Liver (tissue), 9 donors: ENCODE data around the gene NKAIN2. TPM values are rescaled to one million over a fixed set of nuclear protein-coding genes. Genes with fewer than 3 reads are reported as not detected.

Experiments
- DNase-seq: peaks from one replicate; pipeline ENCODE4 v3.0.0-alpha.2; 2017; ENCODE audit warnings: low spot score
- H3K27ac ChIP-seq, 2 donors: one replicate each; pipeline ENCODE4 v1.7.0; 2013; ENCODE audit warnings: inconsistent platforms in 2 of 2, low read length in 2 of 2, control low read depth in 1 of 2, low read depth in 1 of 2, mild to moderate bottlenecking in 1 of 2
- H3K27me3 ChIP-seq, 4 donors: one replicate each; pipeline versions ENCODE4 v1.6.1 to v1.7.0; 2013; ENCODE audit warnings: low read length in 3 of 4, inconsistent platforms in 1 of 4, mild to moderate bottlenecking in 1 of 4, moderate library complexity in 1 of 4; ENCODE audit not compliant: control insufficient read depth in 4 of 4, insufficient read depth in 4 of 4
- H3K36me3 ChIP-seq, 4 donors: one replicate each; pipeline versions ENCODE4 v1.6.1 to v1.7.0; 2013; ENCODE audit warnings: low read length in 3 of 4, mild to moderate bottlenecking in 3 of 4, low read depth in 1 of 4, moderate library complexity in 1 of 4; ENCODE audit not compliant: control insufficient read depth in 4 of 4, insufficient read depth in 3 of 4
- H3K4me1 ChIP-seq, 4 donors: one replicate each; pipeline versions ENCODE4 v1.6.1 to v1.7.0; 2013; ENCODE audit warnings: low read length in 3 of 4, mild to moderate bottlenecking in 3 of 4, moderate library complexity in 1 of 4; ENCODE audit not compliant: control insufficient read depth in 4 of 4, insufficient read depth in 4 of 4
- H3K4me3 ChIP-seq, 3 donors: one replicate each; pipeline versions ENCODE4 v1.6.1 to v1.7.0; 2013; ENCODE audit warnings: low read length in 3 of 3, control low read depth in 1 of 3, low read depth in 1 of 3, mild to moderate bottlenecking in 1 of 3
- H3K9ac ChIP-seq, 2 donors: one replicate each; pipeline ENCODE4 v1.7.0; 2013; ENCODE audit warnings: low read length in 2 of 2, mild to moderate bottlenecking in 2 of 2, moderate library complexity in 2 of 2, control low read depth in 1 of 2, low read depth in 1 of 2
- H3K9me3 ChIP-seq, 4 donors: one replicate each; pipeline versions ENCODE4 v1.6.1 to v1.7.0; 2013; ENCODE audit warnings: low read length in 3 of 4; ENCODE audit not compliant: control insufficient read depth in 4 of 4
- EGR1 ChIP-seq, 2 donors: IDR thresholded peaks; 2 replicates each; pipeline ENCODE4 v1.6.1; 2016 to 2018; ENCODE audit warnings: antibody characterized with exemption in 2 of 2, low read depth in 2 of 2
- FOXA1 ChIP-seq: IDR thresholded peaks from 2 replicates; pipeline ENCODE4 v1.6.1; 2016; ENCODE audit warnings: antibody characterized with exemption
- FOXA2 ChIP-seq: IDR thresholded peaks from 2 replicates; pipeline ENCODE4 v1.6.1; 2016; ENCODE audit warnings: antibody characterized with exemption
- GABPA ChIP-seq, 2 donors: IDR thresholded peaks in 1 of 2; conservative IDR thresholded peaks in 1 of 2; 2 replicates each; pipeline ENCODE4 v1.6.1; 2016; ENCODE audit warnings: antibody characterized with exemption in 2 of 2, mild to moderate bottlenecking in 1 of 2, moderate library complexity in 1 of 2
- HNF4A ChIP-seq, 2 donors: conservative IDR thresholded peaks; 2 replicates each; pipeline ENCODE4 v1.6.1; 2016; ENCODE audit warnings: antibody characterized with exemption in 2 of 2, mild to moderate bottlenecking in 2 of 2
- HNF4G ChIP-seq: IDR thresholded peaks from 2 replicates; pipeline ENCODE4 v1.6.1; 2016; ENCODE audit warnings: antibody characterized with exemption
- JUND ChIP-seq, 2 donors: IDR thresholded peaks; 2 replicates each; pipeline ENCODE4 v1.6.1; 2016; ENCODE audit warnings: antibody characterized with exemption in 2 of 2
- NR2F2 ChIP-seq: IDR thresholded peaks from 2 replicates; pipeline ENCODE4 v1.6.1; 2016; ENCODE audit warnings: antibody characterized with exemption
- RAD21 ChIP-seq, 2 donors: IDR thresholded peaks; 2 replicates each; pipeline ENCODE4 v1.6.1; 2016; ENCODE audit warnings: antibody characterized with exemption in 2 of 2, mild to moderate bottlenecking in 2 of 2
- RXRA ChIP-seq, 2 donors: IDR thresholded peaks; 2 replicates each; pipeline ENCODE4 v1.6.1; 2017 to 2018; ENCODE audit warnings: antibody characterized with exemption in 2 of 2, mild to moderate bottlenecking in 1 of 2
- SP1 ChIP-seq: IDR thresholded peaks from 2 replicates; pipeline ENCODE4 v1.6.1; 2018; ENCODE audit warnings: antibody characterized with exemption, mild to moderate bottlenecking
- TAF1 ChIP-seq: conservative IDR thresholded peaks from 2 replicates; pipeline ENCODE4 v1.6.1; 2016; ENCODE audit warnings: antibody characterized with exemption, mild to moderate bottlenecking
- YY1 ChIP-seq: IDR thresholded peaks from 2 replicates; pipeline ENCODE4 v1.6.1; 2016; ENCODE audit warnings: antibody characterized with exemption, mild to moderate bottlenecking
- WGBS: extraction: QIAGEN DNeasy Blood & Tissue Kit; methylation state at CpG from one replicate; pipeline ENCODE4 v1.1.7; 2013; 5-methylcytosine and 5-hydroxymethylcytosine counted together
- polyA plus RNA-seq, 2 donors: library from polyadenylated mRNA; stranded (reverse) in 1 of 2; unstranded in 1 of 2; fragments of 200-250 nt in 1 of 2; fragments of >200 nt in 1 of 2; fragmentation: Nextera tagmentation in 1 of 2; extraction: Ambion mirVana in 1 of 2; gene quantifications; one replicate each; pipeline versions ENCODE4 v1.2.1 to v1.2.3, GENCODE V29; 2013 to 2015
- total RNA-seq, 2 donors: library from RNA; depleted of rRNA; stranded (reverse); fragments of >200 nt; gene quantifications; one replicate each; pipeline ENCODE4 v1.2.3, GENCODE V29; 2014
- TF ChIP-seq, protein P1 (sequence below): IDR thresholded peaks from 2 replicates; pipeline ENCODE4 v1.6.1; 2016; ENCODE audit warnings: antibody characterized with exemption, mild to moderate bottlenecking
- TF ChIP-seq, protein P2 (sequence below): fragments of 150-350 bp; IDR thresholded peaks from 2 replicates; pipeline ENCODE4 v1.5.1; 2017; ENCODE audit warnings: improper control_type of control experiment, low read depth, low read length; ENCODE audit not compliant: missing input control
- TF ChIP-seq, protein P3 (sequence below): IDR thresholded peaks from 2 replicates; pipeline ENCODE4 v1.6.1; 2016; ENCODE audit warnings: antibody characterized with exemption
- TF ChIP-seq, protein P4 (sequence below): IDR thresholded peaks from 2 replicates; pipeline ENCODE4 v1.6.1; 2016; ENCODE audit warnings: antibody characterized with exemption
- TF ChIP-seq, protein P5 (sequence below): IDR thresholded peaks from 2 replicates; pipeline ENCODE4 v1.6.1; 2016; ENCODE audit warnings: antibody characterized with exemption
- donor health status: healthy.
- donor health status: healthy.
- donor health status: healthy.
- donor health status: healthy.
- donor health status: healthy.

Gene NKAIN2
- total and polyA plus RNA-seq, 4 donors: 0.05 to 0.14 TPM; not detected in 2

DNA sequence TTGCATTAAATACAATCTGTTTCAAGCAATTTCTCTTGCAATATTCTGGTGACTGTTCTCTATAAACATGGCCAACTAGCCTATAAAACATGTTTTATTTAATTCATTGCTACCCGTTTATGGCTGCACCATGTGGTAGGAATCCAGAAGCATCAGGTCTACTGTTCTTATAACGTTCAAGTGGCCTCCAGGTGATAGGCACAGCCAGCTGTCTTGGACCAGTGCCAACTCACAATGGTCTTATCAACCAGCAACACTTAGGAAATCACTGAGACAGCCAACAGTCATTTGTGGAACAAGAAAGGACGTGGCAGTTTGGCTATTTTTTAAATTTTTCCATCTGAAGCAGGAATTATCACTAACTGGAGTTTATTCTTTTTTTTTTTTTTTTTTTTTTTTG is 193.6 kb downstream of the NKAIN2 start:
- 62% methylated on average over 3 of the region's 3 CpGs for WGBS
- no peak overlapping the region for H3K4me3 ChIP-seq
- H3K27ac ChIP-seq: no peak overlapping the region
- TF ChIP-seq HNF4A (conservative IDR thresholded peaks at IDR 0.05) (no peak), JUND (IDR thresholded peaks at IDR 0.05) (no peak), NR2F2 (no peak), RXRA (IDR thresholded peaks at IDR 0.05) (no peak), FOXA1 (no peak), YY1 (no peak), SP1 (no peak), HNF4G (no peak), RAD21 (IDR thresholded peaks at IDR 0.05) (no peak), EGR1 (IDR thresholded peaks at IDR 0.05; ENCODE audit: low read depth in 2 of 2) (no peak), TAF1 (no peak), GABPA (IDR thresholded peaks at IDR 0.05 in 1 of 2, conservative IDR thresholded peaks at IDR 0.05 in 1 of 2) (no peak), FOXA2 (no peak)
- TF ChIP-seq, protein P1, sequence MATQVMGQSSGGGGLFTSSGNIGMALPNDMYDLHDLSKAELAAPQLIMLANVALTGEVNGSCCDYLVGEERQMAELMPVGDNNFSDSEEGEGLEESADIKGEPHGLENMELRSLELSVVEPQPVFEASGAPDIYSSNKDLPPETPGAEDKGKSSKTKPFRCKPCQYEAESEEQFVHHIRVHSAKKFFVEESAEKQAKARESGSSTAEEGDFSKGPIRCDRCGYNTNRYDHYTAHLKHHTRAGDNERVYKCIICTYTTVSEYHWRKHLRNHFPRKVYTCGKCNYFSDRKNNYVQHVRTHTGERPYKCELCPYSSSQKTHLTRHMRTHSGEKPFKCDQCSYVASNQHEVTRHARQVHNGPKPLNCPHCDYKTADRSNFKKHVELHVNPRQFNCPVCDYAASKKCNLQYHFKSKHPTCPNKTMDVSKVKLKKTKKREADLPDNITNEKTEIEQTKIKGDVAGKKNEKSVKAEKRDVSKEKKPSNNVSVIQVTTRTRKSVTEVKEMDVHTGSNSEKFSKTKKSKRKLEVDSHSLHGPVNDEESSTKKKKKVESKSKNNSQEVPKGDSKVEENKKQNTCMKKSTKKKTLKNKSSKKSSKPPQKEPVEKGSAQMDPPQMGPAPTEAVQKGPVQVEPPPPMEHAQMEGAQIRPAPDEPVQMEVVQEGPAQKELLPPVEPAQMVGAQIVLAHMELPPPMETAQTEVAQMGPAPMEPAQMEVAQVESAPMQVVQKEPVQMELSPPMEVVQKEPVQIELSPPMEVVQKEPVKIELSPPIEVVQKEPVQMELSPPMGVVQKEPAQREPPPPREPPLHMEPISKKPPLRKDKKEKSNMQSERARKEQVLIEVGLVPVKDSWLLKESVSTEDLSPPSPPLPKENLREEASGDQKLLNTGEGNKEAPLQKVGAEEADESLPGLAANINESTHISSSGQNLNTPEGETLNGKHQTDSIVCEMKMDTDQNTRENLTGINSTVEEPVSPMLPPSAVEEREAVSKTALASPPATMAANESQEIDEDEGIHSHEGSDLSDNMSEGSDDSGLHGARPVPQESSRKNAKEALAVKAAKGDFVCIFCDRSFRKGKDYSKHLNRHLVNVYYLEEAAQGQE: no peak
- TF ChIP-seq, protein P2, sequence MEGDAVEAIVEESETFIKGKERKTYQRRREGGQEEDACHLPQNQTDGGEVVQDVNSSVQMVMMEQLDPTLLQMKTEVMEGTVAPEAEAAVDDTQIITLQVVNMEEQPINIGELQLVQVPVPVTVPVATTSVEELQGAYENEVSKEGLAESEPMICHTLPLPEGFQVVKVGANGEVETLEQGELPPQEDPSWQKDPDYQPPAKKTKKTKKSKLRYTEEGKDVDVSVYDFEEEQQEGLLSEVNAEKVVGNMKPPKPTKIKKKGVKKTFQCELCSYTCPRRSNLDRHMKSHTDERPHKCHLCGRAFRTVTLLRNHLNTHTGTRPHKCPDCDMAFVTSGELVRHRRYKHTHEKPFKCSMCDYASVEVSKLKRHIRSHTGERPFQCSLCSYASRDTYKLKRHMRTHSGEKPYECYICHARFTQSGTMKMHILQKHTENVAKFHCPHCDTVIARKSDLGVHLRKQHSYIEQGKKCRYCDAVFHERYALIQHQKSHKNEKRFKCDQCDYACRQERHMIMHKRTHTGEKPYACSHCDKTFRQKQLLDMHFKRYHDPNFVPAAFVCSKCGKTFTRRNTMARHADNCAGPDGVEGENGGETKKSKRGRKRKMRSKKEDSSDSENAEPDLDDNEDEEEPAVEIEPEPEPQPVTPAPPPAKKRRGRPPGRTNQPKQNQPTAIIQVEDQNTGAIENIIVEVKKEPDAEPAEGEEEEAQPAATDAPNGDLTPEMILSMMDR: no peak
- TF ChIP-seq, protein P3, sequence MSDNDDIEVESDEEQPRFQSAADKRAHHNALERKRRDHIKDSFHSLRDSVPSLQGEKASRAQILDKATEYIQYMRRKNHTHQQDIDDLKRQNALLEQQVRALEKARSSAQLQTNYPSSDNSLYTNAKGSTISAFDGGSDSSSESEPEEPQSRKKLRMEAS: no peak
- TF ChIP-seq, protein P4, sequence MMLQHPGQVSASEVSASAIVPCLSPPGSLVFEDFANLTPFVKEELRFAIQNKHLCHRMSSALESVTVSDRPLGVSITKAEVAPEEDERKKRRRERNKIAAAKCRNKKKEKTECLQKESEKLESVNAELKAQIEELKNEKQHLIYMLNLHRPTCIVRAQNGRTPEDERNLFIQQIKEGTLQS: no peak
- TF ChIP-seq, protein P5, sequence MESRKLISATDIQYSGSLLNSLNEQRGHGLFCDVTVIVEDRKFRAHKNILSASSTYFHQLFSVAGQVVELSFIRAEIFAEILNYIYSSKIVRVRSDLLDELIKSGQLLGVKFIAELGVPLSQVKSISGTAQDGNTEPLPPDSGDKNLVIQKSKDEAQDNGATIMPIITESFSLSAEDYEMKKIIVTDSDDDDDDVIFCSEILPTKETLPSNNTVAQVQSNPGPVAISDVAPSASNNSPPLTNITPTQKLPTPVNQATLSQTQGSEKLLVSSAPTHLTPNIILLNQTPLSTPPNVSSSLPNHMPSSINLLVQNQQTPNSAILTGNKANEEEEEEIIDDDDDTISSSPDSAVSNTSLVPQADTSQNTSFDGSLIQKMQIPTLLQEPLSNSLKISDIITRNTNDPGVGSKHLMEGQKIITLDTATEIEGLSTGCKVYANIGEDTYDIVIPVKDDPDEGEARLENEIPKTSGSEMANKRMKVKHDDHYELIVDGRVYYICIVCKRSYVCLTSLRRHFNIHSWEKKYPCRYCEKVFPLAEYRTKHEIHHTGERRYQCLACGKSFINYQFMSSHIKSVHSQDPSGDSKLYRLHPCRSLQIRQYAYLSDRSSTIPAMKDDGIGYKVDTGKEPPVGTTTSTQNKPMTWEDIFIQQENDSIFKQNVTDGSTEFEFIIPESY: no peak
- H3K36me3 ChIP-seq: no peaks in the 10 kb centered on the region
- H3K27me3 ChIP-seq: no peaks in the 10 kb centered on the region
- H3K9ac ChIP-seq: no peak overlapping the region
- H3K9me3 ChIP-seq: no peaks in the 10 kb centered on the region
- DNase-seq: no peak
- H3K4me1 ChIP-seq: peaks cover 0 to 14% (median 11%) of the 10 kb centered on the region in 4 donors
